GM12878 (cell line): Measurements from ENCODE around the gene UMAD1. TPM values are rescaled to one million over a fixed set of nuclear protein-coding genes. Genes with fewer than 3 reads are reported as not detected.

Experiments used
- ATAC-seq: fragments of 200-7000 bp; cut with Tn5 transposase; 3 replicates; pipeline ENCODE4 v1.9.1; 2020; ENCODE audit warnings: mild to moderate bottlenecking, moderate library complexity
- BruUV-seq: library from RNA; stranded (reverse); fragments of 400-500 nt; replicated peaks from 2 replicates; lab custom pipeline; 2021; lab: Mats Ljungman, UMichigan
- CTCF ChIA-PET: fragments of 300-600 bp; sonication (Branson Sonifier 250); formaldehyde crosslinking; extraction: SDS; loops from one replicate; lab custom pipeline; 2021; ENCODE audit warnings: inconsistent platforms; lab: Yijun Ruan, JAX
- POLR2A ChIA-PET: fragments of 350-600 bp; formaldehyde crosslinking; extraction: SDS; loops from one replicate; lab custom pipeline; 2021; ENCODE audit warnings: inconsistent platforms; lab: Charles Lee
- RAD21 ChIA-PET: fragments of 300-600 bp; sonication (Branson Sonifier 250); formaldehyde crosslinking; loops from one replicate; lab custom pipeline; 2023; ENCODE audit warnings: antibody characterized with exemption; ENCODE audit not compliant: unreplicated experiment; lab: Charles Lee
- SMC1A ChIA-PET: fragments of 300-600 bp; sonication (Branson Sonifier 250); formaldehyde crosslinking; loops from one replicate; lab custom pipeline; 2023; ENCODE audit not compliant: unreplicated experiment, uncharacterized antibody; lab: Charles Lee
- DNase-seq: peaks from one replicate; pipeline ENCODE4 v3.0.0-alpha.2; 2011; ENCODE audit warnings: low read depth, low spot score
- FAIRE-seq: peaks from 3 replicates; lab custom pipeline; 2011; peaks lifted over from hg19 to GRCh38; lab: Jason Lieb, UNC
- H2AFZ ChIP-seq: 2 replicates; pipeline ENCODE4 v1.6.0; 2011; ENCODE audit warnings: low read depth, low read length, control low read depth; ENCODE audit not compliant: control insufficient read depth
- H3K27ac ChIP-seq: 2 replicates; pipeline ENCODE4 v1.5.1; 2011; ENCODE audit warnings: control low read depth; ENCODE audit not compliant: control insufficient read depth, insufficient read depth
- H3K27me3 ChIP-seq, 2 experiments: replicated peaks in 1 of 2; 2 replicates each; pipeline versions ENCODE4 v1.6.0 to v1.6.1; 2011; ENCODE audit warnings: low read length in 1 of 2; ENCODE audit not compliant: control insufficient read depth in 2 of 2, insufficient read depth in 2 of 2
- H3K36me3 ChIP-seq, 2 experiments: 2 replicates each; pipeline ENCODE4 v1.5.1; 2011; ENCODE audit warnings: low read length in 1 of 2; ENCODE audit not compliant: control insufficient read depth in 2 of 2, insufficient read depth in 2 of 2
- H3K4me1 ChIP-seq: 2 replicates; pipeline ENCODE4 v1.6.1; 2011; ENCODE audit warnings: mild to moderate bottlenecking, low read length, moderate library complexity, mixed read lengths; ENCODE audit not compliant: control insufficient read depth, insufficient read depth
- H3K4me2 ChIP-seq: 2 replicates; pipeline ENCODE4 v1.6.0; 2011; ENCODE audit warnings: control low read depth; ENCODE audit not compliant: control insufficient read depth, insufficient read depth
- H3K4me3 ChIP-seq: fragments of 200-600 bp; sonication (generic); 2 replicates; pipeline ENCODE4 v1.5.1; 2016
- H3K79me2 ChIP-seq: 2 replicates; pipeline ENCODE4 v1.6.0; 2011; ENCODE audit warnings: low read length; ENCODE audit not compliant: control insufficient read depth, insufficient read depth
- H3K9ac ChIP-seq: 2 replicates; pipeline ENCODE4 v1.8.0; 2011; ENCODE audit warnings: low read length, control low read depth, mixed read lengths; ENCODE audit not compliant: control insufficient read depth, insufficient read depth
- H3K9me3 ChIP-seq: replicated peaks from 3 replicates; pipeline ENCODE4 v1.5.1; 2011; ENCODE audit warnings: mild to moderate bottlenecking, low read length; ENCODE audit not compliant: control insufficient read depth, insufficient read depth
- H4K20me1 ChIP-seq: 2 replicates; pipeline ENCODE4 v1.6.0; 2011; ENCODE audit not compliant: control insufficient read depth, insufficient read depth
- ATF7 ChIP-seq: fragments of 450-650 bp; IDR thresholded peaks from 2 replicates; pipeline ENCODE4 v1.6.1; 2016; ENCODE audit warnings: low read depth, mild to moderate bottlenecking
- CREM ChIP-seq: IDR thresholded peaks from 2 replicates; pipeline ENCODE4 v1.6.1; 2014; ENCODE audit warnings: antibody characterized with exemption, low read depth
- EP300 ChIP-seq, 2 experiments: fragments of 150-350 bp in 1 of 2; IDR thresholded peaks; 2 replicates each; pipeline ENCODE4 v1.6.1; 2011 to 2012; ENCODE audit warnings: low read depth in 2 of 2, low read length in 2 of 2, borderline replicate concordance in 1 of 2, improper control_type of control experiment in 1 of 2, inconsistent platforms in 1 of 2; ENCODE audit not compliant: control insufficient read depth in 1 of 2
- IKZF2 ChIP-seq, 2 experiments: fragments of 450-650 bp; IDR thresholded peaks; 2 replicates each; pipeline ENCODE4 v1.6.1; 2017; ENCODE audit warnings: mild to moderate bottlenecking in 2 of 2, moderate library complexity in 2 of 2
- JUNB ChIP-seq: IDR thresholded peaks from 2 replicates; pipeline ENCODE4 v1.6.1; 2016; ENCODE audit warnings: antibody characterized with exemption, mild to moderate bottlenecking
- MEF2A ChIP-seq: IDR thresholded peaks from 2 replicates; pipeline ENCODE4 v1.6.1; 2011; ENCODE audit warnings: low read depth, mild to moderate bottlenecking, low read length, moderate library complexity; ENCODE audit not compliant: insufficient read depth
- MEF2B ChIP-seq: fragments of 450-650 bp; IDR thresholded peaks from 2 replicates; pipeline ENCODE4 v1.6.1; 2018; ENCODE audit warnings: mild to moderate bottlenecking, moderate library complexity; ENCODE audit not compliant: partially characterized antibody, poor library complexity, severe bottlenecking
- MTA2 ChIP-seq: fragments of 450-650 bp; IDR thresholded peaks from 2 replicates; pipeline ENCODE4 v1.6.1; 2016; ENCODE audit warnings: low read depth, mild to moderate bottlenecking, moderate library complexity
- NFIC ChIP-seq: IDR thresholded peaks from 2 replicates; pipeline ENCODE4 v1.6.1; 2012; ENCODE audit warnings: low read depth, mild to moderate bottlenecking, inconsistent platforms, low read length, moderate library complexity
- SREBF1 ChIP-seq: IDR thresholded peaks from 2 replicates; pipeline ENCODE4 v1.6.1; 2012; ENCODE audit warnings: mild to moderate bottlenecking, low read length
- TCF7 ChIP-seq: IDR thresholded peaks from 2 replicates; pipeline ENCODE4 v1.6.1; 2014; ENCODE audit warnings: antibody characterized with exemption, borderline replicate concordance
- WRNIP1 ChIP-seq: IDR thresholded peaks from 2 replicates; pipeline ENCODE4 v1.6.1; 2011; ENCODE audit warnings: low read depth, low read length, improper control_type of control experiment, borderline replicate concordance
- ZNF217 ChIP-seq: fragments of 450-650 bp; IDR thresholded peaks from 2 replicates; pipeline ENCODE4 v1.6.1; 2017; ENCODE audit warnings: antibody characterized with exemption, mild to moderate bottlenecking
- WGBS: methylation state at CpG from one replicate; pipeline ENCODE4 v1.1.6; 2016; ENCODE audit warnings: low lambda C conversion rate; ENCODE audit not compliant: insufficient replicate concordance, insufficient coverage; ENCODE audit errors: missing lambda C conversion rate; 5-methylcytosine and 5-hydroxymethylcytosine counted together
- in situ Hi-C: fragments of 300-500 bp; cut with MboI; formaldehyde crosslinking; loops from 9 replicates; pipeline ENCODE4 v1.14.3; 2018; ENCODE audit warnings: mixed read lengths
- intact Hi-C: fragments of 100-400 bp; cut with micrococcal nuclease; formaldehyde crosslinking; loops from one replicate; pipeline ENCODE4 v1.14.2; 2022; ENCODE audit not compliant: unreplicated experiment
- polyA plus RNA-seq, 11 experiments: library from polyadenylated mRNA; depleted of rRNA in 4 of 11; unstranded in 6 of 11; stranded (reverse) in 5 of 11; fragments of >200 nt; fragmentation: Nextera tagmentation in 4 of 11; fragmentation: Illumina TruSeq in 1 of 11; extraction: Ambion mirVana in 4 of 11; extraction: Trizol in 1 of 11; gene quantifications; 1 replicate in 1 of 11; 2 replicates in 10 of 11; pipeline versions ENCODE4 v1.2.1 to v1.2.3, GENCODE V29; 2011 to 2016; ENCODE audit warnings: inconsistent platforms in 2 of 11, missing spikeins in 2 of 11, low read depth in 1 of 11
- total RNA-seq, 4 experiments: library from RNA; depleted of rRNA in 3 of 4; stranded (reverse); fragments of >200 nt in 3 of 4; fragmentation: Illumina TruSeq in 1 of 4; extraction: Trizol in 1 of 4; gene quantifications; 2 replicates each; pipeline versions ENCODE4 v1.2.1 to v1.2.3, GENCODE V29; 2013 to 2021
- TF ChIP-seq, protein P1 (sequence below): IDR thresholded peaks from 2 replicates; pipeline ENCODE4 v1.6.1; 2011; ENCODE audit warnings: low read depth, low read length, improper control_type of control experiment, borderline replicate concordance

UMAD1 gene
- total and polyA plus RNA-seq, 10 of the 15 experiments (the other 5 are each of a cell fraction or from before 2014, with no cell fraction given), result 6.0 to 28.6 (median 9.3) TPM

DNA sequence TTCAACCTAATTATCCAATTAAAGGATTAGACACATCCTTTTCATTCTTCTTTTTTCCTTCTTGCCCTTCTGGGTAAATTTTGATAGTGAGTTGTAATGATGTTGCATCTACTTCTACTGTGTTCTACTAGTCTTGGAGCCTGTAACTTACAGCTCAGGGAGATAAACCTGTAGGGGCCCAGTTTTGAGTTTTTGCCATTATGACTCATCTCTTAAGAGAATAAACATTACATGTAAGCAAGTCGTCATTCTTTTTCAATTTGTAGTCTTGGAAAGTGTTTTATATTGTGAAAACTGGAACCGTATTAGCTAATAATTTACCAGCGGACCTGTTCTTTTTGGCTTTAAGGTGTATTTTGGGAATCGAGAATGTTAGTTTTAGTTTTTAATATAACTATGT lies 167.6 kb downstream of the UMAD1 start:
- Histone ChIP-seq H4K20me1 (no peaks in the 10 kb centered on the region), H3K9me3 (no peaks in the 10 kb centered on the region), H2AFZ (no peak overlapping the region), H3K4me1 (peaks cover 5% of the 10 kb centered on the region), H3K4me2 (no peak overlapping the region), H3K9ac (no peak overlapping the region), H3K79me2 (no peaks in the 10 kb centered on the region), H3K27me3 (no peaks in the 10 kb centered on the region), H3K4me3 (no peak overlapping the region), H3K27ac (no peak overlapping the region), H3K36me3 (no peaks in the 10 kb centered on the region)
- intact Hi-C loops (no loop called here), in situ Hi-C loops (no loop called here)
- FAIRE-seq (no peak), ATAC-seq (peak; percentile 87), DNase-seq (no peak)
- RAD21 ChIA-PET, result interaction anchor here (0.9 to 4.1 kb wide), 9 partner anchors 13 to 382 kb away, joined by 3 to 22 read pairs (median 4); no protein-coding TSS in a partner anchor
- no TSS peak for BruUV-seq
- 73% methylated on average over 4 of the region's 4 CpGs for WGBS
- SMC1A ChIA-PET, result interaction anchor here (1.0 to 5.8 kb wide), 9 partner anchors 13 to 147 kb away, joined by 3 to 28 read pairs (median 4); no protein-coding TSS in a partner anchor
- TF ChIP-seq ZNF217 (0 out of 2 replicates have a peak, but pooled peaks have one; percentile 16), TCF7 (0 out of 2 replicates have a peak, but pooled peaks have one; percentile 9), JUNB (peak; percentile 85), ATF7 (peak; percentile 84), SREBF1 (no peak), MTA2 (0 out of 2 replicates have a peak, but pooled peaks have one; percentile 34), WRNIP1 (no peak), EP300 (IDR thresholded peaks at IDR 0.05; ENCODE audit: borderline replicate concordance in 1 of 2, control insufficient read depth in 1 of 2, low read depth in 2 of 2, low read length in 2 of 2) (0 out of 4 replicates have a peak, but pooled peaks of 1 of the 2 experiments have one; percentile 12), CREM (0 out of 2 replicates have a peak, but pooled peaks have one; percentile 17), NFIC (peak; percentile 46; the same call in 1 of the 2 replicates), IKZF2 (IDR thresholded peaks at IDR 0.05) (peak in 1 of 2 experiments; percentile 32; a peak in 2 of 4 replicates), MEF2A (0 out of 2 replicates have a peak, but pooled peaks have one; percentile 48), MEF2B (peak; percentile 80)
- TF ChIP-seq, protein P1, sequence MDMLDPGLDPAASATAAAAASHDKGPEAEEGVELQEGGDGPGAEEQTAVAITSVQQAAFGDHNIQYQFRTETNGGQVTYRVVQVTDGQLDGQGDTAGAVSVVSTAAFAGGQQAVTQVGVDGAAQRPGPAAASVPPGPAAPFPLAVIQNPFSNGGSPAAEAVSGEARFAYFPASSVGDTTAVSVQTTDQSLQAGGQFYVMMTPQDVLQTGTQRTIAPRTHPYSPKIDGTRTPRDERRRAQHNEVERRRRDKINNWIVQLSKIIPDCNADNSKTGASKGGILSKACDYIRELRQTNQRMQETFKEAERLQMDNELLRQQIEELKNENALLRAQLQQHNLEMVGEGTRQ, result no peak
- CTCF ChIA-PET, result no interaction called here
- POLR2A ChIA-PET, result interaction anchor here (0.6 kb wide), 1 partner anchor 11 kb away, joined by 3 read pairs; no protein-coding TSS in a partner anchor
